Keratinocyte (primary cell): ENCODE data around the gene ARPC1A. TPM values are rescaled to one million over a fixed set of nuclear protein-coding genes. Genes with fewer than 3 reads are reported as not detected.

Source experiments
- DNase-seq: peaks from one replicate; pipeline ENCODE4 v3.0.0-alpha.2; 2011; ENCODE audit warnings: low read depth, missing footprints, low spot score
- FAIRE-seq: peaks from 2 replicates; lab custom pipeline; 2011; peaks lifted over from hg19 to GRCh38; lab: Jason Lieb, UNC
- H2AFZ ChIP-seq: 2 replicates; pipeline ENCODE4 v1.6.0; 2012; ENCODE audit warnings: low read length, control low read depth, inconsistent platforms; ENCODE audit not compliant: control insufficient read depth
- H3K27ac ChIP-seq: 2 replicates; pipeline ENCODE4 v1.5.1; 2011; ENCODE audit warnings: low read length; ENCODE audit not compliant: control insufficient read depth, insufficient read depth
- H3K27me3 ChIP-seq: 3 replicates; pipeline ENCODE4 v1.6.0; 2011; ENCODE audit warnings: low read length; ENCODE audit not compliant: control insufficient read depth, insufficient read depth; ENCODE audit errors: extremely low read depth
- H3K36me3 ChIP-seq, 2 experiments: 2 replicates in 1 of 2; 3 replicates in 1 of 2; pipeline ENCODE4 v1.5.1; 2011; ENCODE audit warnings: low read length in 2 of 2, mild to moderate bottlenecking in 1 of 2; ENCODE audit not compliant: control insufficient read depth in 2 of 2, insufficient read depth in 2 of 2; ENCODE audit errors: extremely low read depth in 1 of 2
- H3K4me1 ChIP-seq: 3 replicates; pipeline ENCODE4 v1.5.1; 2011; ENCODE audit warnings: low read length; ENCODE audit not compliant: control insufficient read depth, insufficient read depth; ENCODE audit errors: extremely low read depth
- H3K4me2 ChIP-seq: 3 replicates; pipeline ENCODE4 v1.6.0; 2011; ENCODE audit warnings: low read depth, low read length; ENCODE audit not compliant: control insufficient read depth, insufficient read depth; ENCODE audit errors: extremely low read depth
- H3K4me3 ChIP-seq, 3 experiments: fragments of 200-600 bp in 1 of 3; sonication (generic) in 1 of 3; 2 replicates in 2 of 3; 3 replicates in 1 of 3; pipeline ENCODE4 v1.5.1; 2011 to 2016; ENCODE audit warnings: low read length in 3 of 3, mild to moderate bottlenecking in 3 of 3, control low read depth in 2 of 3, inconsistent platforms in 1 of 3, low read depth in 1 of 3, mixed read lengths in 1 of 3, mixed run types in 1 of 3, moderate library complexity in 1 of 3; ENCODE audit not compliant: control insufficient read depth in 2 of 3, insufficient read depth in 2 of 3; ENCODE audit errors: extremely low read depth in 1 of 3
- H3K79me2 ChIP-seq: 2 replicates; pipeline ENCODE4 v1.6.0; 2012; ENCODE audit warnings: low read length; ENCODE audit not compliant: control insufficient read depth, insufficient read depth
- H3K9ac ChIP-seq: 3 replicates; pipeline ENCODE4 v1.6.0; 2011; ENCODE audit warnings: low read length; ENCODE audit not compliant: control insufficient read depth, insufficient read depth; ENCODE audit errors: extremely low read depth
- H3K9me1 ChIP-seq: 3 replicates; pipeline ENCODE4 v1.6.0; 2011; ENCODE audit warnings: low read length; ENCODE audit not compliant: control insufficient read depth, insufficient read depth; ENCODE audit errors: extremely low read depth
- H3K9me3 ChIP-seq: 2 replicates; pipeline ENCODE4 v1.5.1; 2012; ENCODE audit warnings: low read depth, low read length; ENCODE audit not compliant: control insufficient read depth
- H4K20me1 ChIP-seq: 3 replicates; pipeline ENCODE4 v1.6.0; 2011; ENCODE audit warnings: low read length; ENCODE audit not compliant: control insufficient read depth, insufficient read depth; ENCODE audit errors: extremely low read depth
- EZH2 ChIP-seq: IDR thresholded peaks from one replicate; pipeline ENCODE4 v1.6.1; 2012; ENCODE audit warnings: inconsistent platforms, mild to moderate bottlenecking, low read length, moderate library complexity
- dilution Hi-C: fragments of 300-500 bp; cut with MboI; formaldehyde crosslinking; loops from one replicate; pipeline ENCODE4 v1.7.0; 2020; ENCODE audit warnings: low sequenced_read_pairs; ENCODE audit not compliant: extremely low pct_ligation_motif_present
- polyA plus RNA-seq, 5 experiments: library from polyadenylated mRNA; depleted of rRNA in 3 of 5; stranded (reverse) in 3 of 5; stranded (forward) in 1 of 5; unstranded in 1 of 5; fragments of >200 nt; gene quantifications; 1 replicate in 1 of 5; 2 replicates in 3 of 5; 3 replicates in 1 of 5; pipeline versions ENCODE4 v1.2.1 to v1.2.3, GENCODE V29; 2011 to 2012; ENCODE audit warnings: missing spikeins in 2 of 5, low read depth in 1 of 5, low replicate concordance in 1 of 5
- TF ChIP-seq, protein P1 (sequence below), 3 experiments: IDR thresholded peaks in 1 of 3; conservative IDR thresholded peaks in 1 of 3; optimal IDR thresholded peaks in 1 of 3; 2 replicates in 2 of 3; 3 replicates in 1 of 3; pipeline versions ENCODE3 to v1.5.1; 2011; ENCODE audit warnings: low read length in 3 of 3, mild to moderate bottlenecking in 3 of 3, moderate library complexity in 2 of 3, control low read depth in 1 of 3, inconsistent platforms in 1 of 3; ENCODE audit not compliant: insufficient read depth in 2 of 3; ENCODE audit errors: extremely low read depth in 1 of 3

The ARPC1A gene
- polyA plus RNA-seq, 1 donor (not counting 4 experiments of a cell fraction or from before 2014, with no cell fraction given): 133 TPM

DNA sequence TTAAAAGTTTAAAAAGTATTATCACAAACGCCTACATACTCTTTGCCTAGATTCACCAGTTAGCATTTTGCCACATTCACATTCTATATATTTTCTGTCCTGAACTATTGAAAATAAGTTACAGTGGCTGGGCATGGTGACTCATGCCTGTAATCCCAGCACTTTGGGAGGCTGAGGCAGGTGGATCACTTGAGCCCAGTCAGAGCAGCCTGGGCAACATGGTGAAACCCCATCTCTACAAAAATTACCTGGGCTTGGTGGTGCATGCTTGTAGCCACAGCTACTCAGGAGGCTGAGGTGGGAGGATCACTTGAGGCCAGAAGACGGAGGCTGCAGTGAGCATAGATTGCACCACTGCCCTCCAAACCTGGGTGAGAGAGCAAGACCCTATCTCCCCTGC, 5.3 kb downstream of the ARPC1A start:
- Histone ChIP-seq H3K9ac (peak overlapping the region; percentile 52), H3K27me3 (no peaks in the 10 kb centered on the region), H2AFZ (no peak overlapping the region), H3K9me3 (no peaks in the 10 kb centered on the region), H3K36me3 (peaks cover 7 to 15% of the 10 kb centered on the region in 2 experiments), H3K4me1 (peaks cover 41% of the 10 kb centered on the region), H3K9me1 (no peaks in the 10 kb centered on the region), H3K27ac (peak overlapping the region; percentile 81), H3K79me2 (peaks cover 84% of the 10 kb centered on the region), H3K4me2 (peak overlapping the region; percentile 50), H3K4me3 (peak overlapping the region in 1 of 3 experiments; percentile 11), H4K20me1 (no peaks in the 10 kb centered on the region)
- no peak for TF ChIP-seq EZH2
- TF ChIP-seq, protein P1, sequence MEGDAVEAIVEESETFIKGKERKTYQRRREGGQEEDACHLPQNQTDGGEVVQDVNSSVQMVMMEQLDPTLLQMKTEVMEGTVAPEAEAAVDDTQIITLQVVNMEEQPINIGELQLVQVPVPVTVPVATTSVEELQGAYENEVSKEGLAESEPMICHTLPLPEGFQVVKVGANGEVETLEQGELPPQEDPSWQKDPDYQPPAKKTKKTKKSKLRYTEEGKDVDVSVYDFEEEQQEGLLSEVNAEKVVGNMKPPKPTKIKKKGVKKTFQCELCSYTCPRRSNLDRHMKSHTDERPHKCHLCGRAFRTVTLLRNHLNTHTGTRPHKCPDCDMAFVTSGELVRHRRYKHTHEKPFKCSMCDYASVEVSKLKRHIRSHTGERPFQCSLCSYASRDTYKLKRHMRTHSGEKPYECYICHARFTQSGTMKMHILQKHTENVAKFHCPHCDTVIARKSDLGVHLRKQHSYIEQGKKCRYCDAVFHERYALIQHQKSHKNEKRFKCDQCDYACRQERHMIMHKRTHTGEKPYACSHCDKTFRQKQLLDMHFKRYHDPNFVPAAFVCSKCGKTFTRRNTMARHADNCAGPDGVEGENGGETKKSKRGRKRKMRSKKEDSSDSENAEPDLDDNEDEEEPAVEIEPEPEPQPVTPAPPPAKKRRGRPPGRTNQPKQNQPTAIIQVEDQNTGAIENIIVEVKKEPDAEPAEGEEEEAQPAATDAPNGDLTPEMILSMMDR (optimal IDR thresholded peaks at IDR 0.05 in 1 of 3, IDR thresholded peaks at IDR 0.05 in 1 of 3, conservative IDR thresholded peaks at IDR 0.05 in 1 of 3; ENCODE audit: extremely low read depth in 1 of 3, insufficient read depth in 2 of 3, low read length in 3 of 3): no peak
- dilution Hi-C loops: no loop called here
- DNase-seq: no peak
- no peak for FAIRE-seq

DNA sequence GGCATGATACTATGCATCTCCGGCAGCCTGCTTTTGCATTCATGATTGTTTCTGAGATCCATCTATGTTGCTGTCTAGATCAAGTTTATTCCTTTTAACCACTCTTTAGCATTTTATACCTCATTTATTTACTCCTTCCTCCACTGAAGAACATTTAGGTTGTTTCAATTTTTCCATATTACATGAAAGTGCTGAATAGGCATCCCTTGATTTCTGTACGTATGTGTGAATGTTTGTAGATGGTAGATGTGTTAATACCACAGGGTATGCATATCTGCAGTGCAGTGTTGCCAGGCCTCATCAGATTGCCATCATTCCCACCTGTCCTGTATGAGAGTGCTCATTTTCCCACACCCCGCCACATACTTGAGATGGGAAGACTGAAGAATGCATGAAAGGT, 13.9 kb downstream of the ARPC1A start:
- Histone ChIP-seq H3K36me3 (peaks cover 24 to 39% of the 10 kb centered on the region in 2 experiments), H2AFZ (no peak overlapping the region), H3K27me3 (no peaks in the 10 kb centered on the region), H3K4me2 (no peak overlapping the region), H3K9me3 (no peaks in the 10 kb centered on the region), H3K79me2 (peaks cover 23% of the 10 kb centered on the region), H3K9ac (no peak overlapping the region), H3K9me1 (no peaks in the 10 kb centered on the region), H3K4me3 (no peak overlapping the region), H4K20me1 (no peaks in the 10 kb centered on the region), H3K4me1 (no peaks in the 10 kb centered on the region), H3K27ac (no peak overlapping the region)
- TF ChIP-seq, protein P1 (optimal IDR thresholded peaks at IDR 0.05 in 1 of 3, IDR thresholded peaks at IDR 0.05 in 1 of 3, conservative IDR thresholded peaks at IDR 0.05 in 1 of 3; ENCODE audit: extremely low read depth in 1 of 3, insufficient read depth in 2 of 3, low read length in 3 of 3): no peak
- no peak for TF ChIP-seq EZH2
- FAIRE-seq (no peak), DNase-seq (no peak)
- dilution Hi-C loops: no loop called here
